AG04449 (cell line): Measurements from ENCODE around the gene PDGFC.

Source experiments
- CTCF ChIA-PET: fragments of 350-600 bp; formaldehyde crosslinking; extraction: SDS; loops from one replicate; lab custom pipeline; 2021; ENCODE audit warnings: antibody characterized with exemption; lab: Yijun Ruan, JAX
- POLR2A ChIA-PET: fragments of 400-600, 350-600 bp; formaldehyde crosslinking; extraction: SDS; loops from one replicate; lab custom pipeline; 2020; ENCODE audit warnings: antibody characterized with exemption, inconsistent platforms; lab: Yijun Ruan, JAX
- DNase-seq: peaks from one replicate; pipeline ENCODE4 v3.0.0-alpha.2; 2010; ENCODE audit warnings: low read depth, low spot score
- H3K4me3 ChIP-seq: 2 replicates; pipeline ENCODE4 v1.5.1; 2011; ENCODE audit warnings: low read depth, mild to moderate bottlenecking, control low read depth, low read length
- CTCF ChIP-seq: IDR thresholded peaks from one replicate; pipeline ENCODE4 v1.5.1; 2011; ENCODE audit warnings: mild to moderate bottlenecking, moderate library complexity, low read length, control low read depth, inconsistent platforms; ENCODE audit not compliant: insufficient read depth; ENCODE audit errors: missing control alignments

Gene PDGFC

GRCh38 chr4:156779042-156779441 lies 192.6 kb downstream of the PDGFC start:
- DNase-seq, result no peak
- TF ChIP-seq CTCF, result no peak
- POLR2A ChIA-PET, result no interaction called here
- H3K4me3 ChIP-seq, result no peak overlapping the region
- CTCF ChIA-PET, result no interaction called here

GRCh38 chr4:156778606-156779005 lies 193.0 kb downstream of the PDGFC start:
- H3K4me3 ChIP-seq, result no peak overlapping the region
- TF ChIP-seq CTCF, result no peak
- no peak for DNase-seq
- ChIA-PET CTCF (no interaction called here), POLR2A (interaction anchor here (0.8 kb wide), 1 partner anchor 302 kb away, joined by 3 read pairs; no protein-coding TSS in a partner anchor)

- TF ChIP-seq CTCF, result no peak
- DNase-seq, result no peak
- ChIA-PET CTCF (no interaction called here), POLR2A (interaction anchor here (0.8 kb wide), 1 partner anchor 302 kb away, joined by 3 read pairs; no protein-coding TSS in a partner anchor)
- no peak overlapping the region for H3K4me3 ChIP-seq
Observed at GRCh38 chr4:156778093-156778492, 193.5 kb downstream of the PDGFC start.

- no peak overlapping the region for H3K4me3 ChIP-seq
- no peak for TF ChIP-seq CTCF
- DNase-seq, result no peak
- CTCF ChIA-PET, result interaction anchor here (0.8 to 1.3 kb wide), 4 partner anchors 192 to 301 kb away, joined by 3 to 5 read pairs (median 4); no protein-coding TSS in a partner anchor
- POLR2A ChIA-PET, result no interaction called here
Observed at GRCh38 chr4:156775813-156776212, 195.8 kb downstream of the PDGFC start.

GRCh38 chr4:156774422-156774821 lies 197.2 kb downstream of the PDGFC start:
- H3K4me3 ChIP-seq, result no peak overlapping the region
- DNase-seq, result no peak
- ChIA-PET POLR2A (interaction anchor here (0.6 to 0.7 kb wide), 2 partner anchors 16 to 29 kb away, joined by 3 to 4 read pairs; no protein-coding TSS in a partner anchor), CTCF (interaction anchor here (1.0 to 1.6 kb wide), 2 partner anchors 298 kb away, joined by 3 to 4 read pairs; no protein-coding TSS in a partner anchor)
- TF ChIP-seq CTCF, result no peak

- no peak overlapping the region for H3K4me3 ChIP-seq
- CTCF ChIA-PET, result interaction anchor here (0.6 to 5.4 kb wide), 3 partner anchors 196 to 298 kb away, joined by 3 to 42 read pairs (median 3); partner anchors contain the start of gene PDGFC
- TF ChIP-seq CTCF, result no peak
- DNase-seq, result no peak
- POLR2A ChIA-PET, result interaction anchor here (0.7 kb wide), 1 partner anchor 29 kb away, joined by 3 read pairs; no protein-coding TSS in a partner anchor
Observed at GRCh38 chr4:156773648-156774357, 197.8 kb downstream of the PDGFC start.
